Islet of Langerhans (tissue), 1 donor: ENCODE data around the gene PRDM16.

ENCODE experiments used
- FAIRE-seq: peaks from one replicate; lab custom pipeline; 2011; peaks lifted over from hg19 to GRCh38; lab: Jason Lieb, UNC

Gene PRDM16

DNA sequence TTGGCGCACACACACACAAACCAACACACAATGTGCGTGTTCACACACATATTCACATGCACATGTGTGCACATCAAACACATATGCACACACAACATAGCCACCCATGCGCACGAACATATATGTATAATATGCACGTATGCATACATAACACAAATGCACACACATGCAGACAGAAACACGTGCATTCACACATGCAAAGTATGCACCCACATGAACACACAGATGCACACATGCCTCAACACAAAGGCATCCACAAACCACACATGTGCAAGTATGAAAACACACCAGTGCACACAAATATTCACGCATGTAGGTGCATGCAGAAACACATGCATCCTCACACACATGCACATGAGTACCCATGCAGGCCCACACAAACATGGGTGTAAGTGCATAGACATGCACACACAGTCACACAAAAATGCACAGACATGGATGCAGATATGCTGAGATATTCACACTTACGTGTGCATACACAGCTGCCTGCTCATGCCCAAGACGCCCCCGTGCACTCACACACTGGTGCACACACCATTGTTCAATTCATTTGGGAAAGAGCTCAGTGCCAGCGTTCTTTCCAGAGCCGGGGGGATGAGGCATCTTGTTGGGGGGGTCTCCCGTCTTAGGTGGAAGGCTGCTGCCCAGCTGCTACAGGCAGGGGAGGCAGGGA is 332.7 kb downstream of the PRDM16 start:
- no peak for FAIRE-seq

DNA sequence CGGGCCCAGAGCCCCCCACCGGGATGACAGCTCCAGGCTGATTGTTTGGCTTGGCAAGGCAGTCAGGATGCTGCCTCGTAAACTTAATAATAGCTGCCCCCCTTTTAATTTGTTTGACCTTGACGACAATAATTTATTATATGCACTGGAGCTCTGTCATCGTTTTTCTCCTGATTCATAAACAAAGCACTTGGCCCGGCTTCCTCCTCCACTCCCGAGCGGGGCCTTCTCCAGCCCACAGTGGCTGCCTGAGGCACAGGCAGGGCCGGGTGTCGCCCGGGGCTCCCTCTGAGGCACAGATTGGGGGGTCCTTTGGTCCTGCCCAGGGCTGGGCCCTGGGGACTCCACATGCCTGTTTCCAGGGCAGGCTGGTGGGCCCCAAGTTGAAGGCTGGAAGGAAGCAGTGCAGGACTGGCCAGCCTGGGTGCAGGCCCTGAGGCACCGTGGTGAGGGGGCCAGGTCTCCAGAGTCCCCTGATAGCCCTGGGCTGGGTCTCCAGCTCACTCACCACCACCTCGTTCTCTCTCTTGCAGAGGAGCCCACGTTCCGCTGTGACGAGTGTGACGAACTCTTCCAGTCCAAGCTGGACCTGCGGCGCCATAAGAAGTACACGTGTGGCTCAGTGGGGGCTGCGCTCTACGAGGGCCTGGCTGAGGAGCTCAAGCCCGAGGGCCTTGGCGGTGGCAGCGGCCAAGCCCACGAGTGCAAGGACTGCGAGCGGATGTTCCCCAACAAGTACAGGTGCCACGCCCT is 333.4 kb downstream of the PRDM16 start:
- FAIRE-seq: no peak

DNA sequence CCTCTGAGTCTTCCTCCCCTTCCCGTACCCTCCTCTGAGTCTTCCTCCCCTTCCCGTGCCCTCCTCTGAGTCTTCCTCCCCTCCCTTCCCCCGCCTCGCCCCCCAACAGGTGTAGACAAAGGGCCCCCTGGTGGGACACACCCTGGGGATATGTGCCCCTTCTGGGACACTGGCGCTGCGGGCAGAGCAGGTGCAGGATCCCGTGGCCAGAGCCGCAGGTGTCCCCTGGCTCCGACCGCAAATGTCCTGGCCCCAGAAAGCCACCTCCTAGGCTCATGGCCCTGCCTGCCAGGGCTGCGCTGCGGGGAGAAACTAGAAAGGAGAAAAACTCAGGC is 334.0 kb downstream of the PRDM16 start:
- no peak for FAIRE-seq

DNA sequence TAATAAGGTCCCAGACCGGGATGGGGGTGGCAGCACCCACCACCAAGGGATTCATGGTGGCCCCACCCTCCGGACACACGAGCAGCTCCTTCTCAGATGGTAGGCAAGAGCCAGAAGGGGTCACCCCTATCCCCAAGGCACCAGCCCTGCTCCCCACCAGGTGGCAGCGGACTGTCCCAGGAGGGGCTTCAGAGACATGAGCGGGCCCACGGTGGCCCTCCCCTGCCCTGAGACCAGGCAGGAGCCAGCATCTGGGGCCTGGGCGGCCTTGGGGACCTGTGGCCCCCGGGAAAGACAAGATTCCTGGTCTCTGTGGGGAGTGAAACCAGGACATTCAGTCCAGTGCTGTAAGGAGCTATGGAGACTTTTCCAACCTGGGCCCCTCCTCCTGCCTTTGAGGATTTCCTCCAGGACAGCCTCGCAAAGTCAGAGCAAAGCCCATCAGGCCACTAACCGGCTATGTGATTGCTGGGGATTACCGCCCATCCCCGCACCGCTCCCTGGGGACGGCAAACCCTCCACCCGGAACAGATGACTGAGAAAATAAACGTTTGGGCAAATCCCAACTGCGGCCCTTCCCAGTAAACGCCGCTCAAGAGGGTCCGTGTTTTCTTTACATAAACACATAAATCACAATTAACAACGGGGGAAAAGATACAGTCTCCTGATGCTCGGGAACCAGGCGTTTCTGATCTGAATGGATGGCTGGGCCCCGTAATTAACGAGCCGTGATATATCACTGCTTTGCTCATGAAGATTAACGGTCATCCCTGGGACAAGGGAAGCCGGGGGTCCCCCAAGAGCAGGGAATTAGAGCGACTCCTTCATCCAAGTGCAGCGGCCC is 334.6 kb downstream of the PRDM16 start:
- FAIRE-seq: no peak

DNA sequence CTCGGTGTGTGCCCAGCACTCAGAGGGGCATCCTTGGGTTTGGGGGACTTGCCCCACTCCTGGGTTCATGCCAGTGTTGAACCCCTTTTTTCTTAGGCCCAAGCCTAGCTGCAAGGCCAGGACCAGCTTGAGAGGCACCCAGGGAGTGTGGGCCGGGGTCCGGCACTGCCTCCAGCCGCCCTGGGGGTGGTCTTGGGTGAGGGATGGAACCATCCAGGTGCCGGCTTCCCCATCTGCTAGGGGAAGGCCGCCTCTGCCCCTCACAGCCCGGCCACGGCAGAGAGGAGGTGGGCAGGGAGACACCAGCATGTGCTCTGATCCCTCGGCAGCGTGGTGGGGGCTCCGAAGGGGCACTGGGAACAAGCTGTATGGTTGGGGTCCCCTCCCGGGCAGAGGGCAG is 335.3 kb downstream of the PRDM16 start:
- FAIRE-seq: no peak

DNA sequence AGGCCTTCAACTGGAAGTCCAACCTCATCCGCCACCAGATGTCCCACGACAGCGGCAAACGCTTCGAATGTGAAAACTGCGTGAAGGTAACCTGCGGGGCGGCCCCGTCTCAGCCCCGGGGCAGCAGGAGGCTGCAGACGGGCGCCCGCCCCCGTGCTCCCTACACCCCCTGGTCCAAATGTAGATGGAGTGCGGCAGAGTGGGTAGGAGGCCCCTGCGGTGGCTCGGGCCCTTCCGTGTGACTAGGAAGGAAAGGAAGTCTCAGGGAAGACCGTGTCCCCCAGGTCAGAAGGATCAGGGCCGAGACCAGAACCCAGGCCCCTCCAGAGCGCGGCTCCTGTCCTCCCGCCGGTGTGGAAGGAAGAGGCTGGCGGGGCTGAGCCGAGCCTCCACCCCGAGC is 335.8 kb downstream of the PRDM16 start:
- FAIRE-seq: no peak

DNA sequence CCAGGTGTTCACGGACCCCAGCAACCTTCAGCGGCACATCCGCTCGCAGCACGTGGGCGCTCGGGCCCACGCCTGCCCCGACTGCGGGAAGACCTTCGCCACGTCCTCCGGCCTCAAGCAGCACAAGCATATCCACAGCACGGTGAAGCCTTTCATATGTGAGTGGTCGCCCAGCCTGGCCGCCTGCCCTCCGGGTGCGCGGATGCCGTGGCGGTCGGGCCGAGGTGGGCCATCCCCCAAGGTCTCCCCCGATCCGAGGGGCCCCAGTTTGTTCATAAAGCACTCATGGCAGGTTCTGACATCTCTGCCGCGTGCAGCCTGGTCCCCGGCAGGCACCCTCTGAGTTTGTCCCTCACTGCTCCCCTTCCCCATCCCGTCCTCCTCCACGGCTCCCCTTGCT is 336.5 kb downstream of the PRDM16 start:
- no peak for FAIRE-seq

DNA sequence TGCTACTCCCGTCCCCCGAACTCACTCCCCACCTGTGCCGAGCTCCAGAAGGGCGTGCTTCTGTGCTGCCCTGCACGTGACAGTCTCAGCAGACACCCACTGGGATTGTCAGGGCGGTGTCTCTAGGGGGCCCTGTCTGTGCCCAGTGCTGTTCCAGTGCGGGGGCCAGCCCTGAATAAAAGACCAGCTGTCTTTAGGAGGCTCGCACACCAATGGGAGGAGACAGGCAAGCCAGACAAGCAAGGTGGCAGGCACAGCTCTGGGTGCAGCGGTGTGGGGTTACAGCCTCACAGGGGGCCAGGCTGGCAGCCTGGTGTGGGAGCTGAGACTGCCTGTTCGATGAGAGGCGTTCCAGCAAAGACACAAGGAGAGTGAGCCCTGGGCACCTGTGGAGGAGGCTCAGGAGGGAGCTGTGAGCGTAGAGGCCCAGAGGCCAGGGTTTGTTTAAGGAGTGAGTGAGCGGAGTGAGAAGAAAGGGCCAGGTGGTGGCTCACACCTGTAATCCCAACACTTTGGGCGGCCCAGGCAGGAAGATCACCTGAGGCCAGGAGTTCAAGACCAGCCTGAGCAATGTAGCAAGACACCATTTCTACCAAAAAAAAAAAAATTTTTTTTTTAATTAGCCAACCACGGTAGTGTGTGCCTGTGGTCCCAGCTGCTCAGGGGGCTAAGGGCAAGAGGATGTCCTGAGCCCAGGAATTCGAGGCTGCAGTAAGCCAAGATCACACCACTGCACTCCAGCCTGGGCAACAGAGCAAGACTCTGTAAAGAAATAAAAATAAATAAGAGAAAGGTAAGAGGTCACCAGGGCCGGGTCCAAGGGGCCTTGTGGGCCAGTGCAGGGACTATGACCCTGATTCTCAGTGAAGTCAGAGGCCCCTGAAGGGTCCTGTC is 337.2 kb downstream of the PRDM16 start:
- no peak for FAIRE-seq

DNA sequence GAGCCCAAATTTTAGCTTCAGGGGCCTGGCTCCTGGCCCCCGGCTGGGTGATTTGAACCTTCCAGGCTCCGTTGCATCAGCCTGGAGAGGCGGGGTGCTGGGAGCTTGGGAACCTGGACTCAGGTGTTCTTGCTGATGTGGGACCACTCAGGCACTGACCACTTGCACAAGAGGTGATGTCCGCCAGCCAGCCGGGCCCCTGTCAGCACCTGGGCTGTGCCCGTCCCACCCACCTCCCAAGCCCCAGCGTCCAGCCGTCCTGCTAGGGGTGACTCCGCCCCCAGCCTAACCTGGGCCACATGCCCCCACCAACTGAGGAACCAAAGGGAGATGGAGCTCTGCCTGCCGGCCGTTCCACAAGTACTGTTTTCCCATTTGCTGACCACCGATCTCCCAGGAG is 338.0 kb downstream of the PRDM16 start:
- FAIRE-seq: no peak

DNA sequence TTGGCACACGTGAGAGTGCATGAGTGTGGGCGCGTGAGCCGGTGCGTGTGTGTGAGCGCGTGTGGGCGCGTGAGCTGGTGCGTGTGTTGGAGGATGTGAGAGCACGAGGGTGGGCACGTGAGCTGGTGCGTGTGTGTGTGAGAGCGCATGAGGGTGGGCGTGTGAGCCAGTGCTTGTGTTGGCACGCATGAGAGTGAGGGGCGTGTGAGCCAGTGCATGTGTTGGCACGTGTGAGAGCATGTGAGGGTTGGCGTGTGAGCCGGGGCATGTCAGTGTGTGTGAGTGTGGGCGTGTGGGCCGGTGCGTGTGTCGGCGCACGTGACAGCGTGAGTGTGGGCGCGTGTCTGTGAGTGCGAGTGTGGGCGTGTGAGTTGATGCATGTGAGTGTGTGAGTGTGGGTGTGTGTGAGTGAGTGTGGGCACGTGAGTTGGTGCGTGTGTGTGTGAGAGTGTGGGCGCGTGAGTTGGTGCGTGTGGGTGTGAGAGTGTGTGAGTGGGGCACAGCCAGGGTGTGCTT is 339.8 kb downstream of the PRDM16 start:
- FAIRE-seq: no peak

DNA sequence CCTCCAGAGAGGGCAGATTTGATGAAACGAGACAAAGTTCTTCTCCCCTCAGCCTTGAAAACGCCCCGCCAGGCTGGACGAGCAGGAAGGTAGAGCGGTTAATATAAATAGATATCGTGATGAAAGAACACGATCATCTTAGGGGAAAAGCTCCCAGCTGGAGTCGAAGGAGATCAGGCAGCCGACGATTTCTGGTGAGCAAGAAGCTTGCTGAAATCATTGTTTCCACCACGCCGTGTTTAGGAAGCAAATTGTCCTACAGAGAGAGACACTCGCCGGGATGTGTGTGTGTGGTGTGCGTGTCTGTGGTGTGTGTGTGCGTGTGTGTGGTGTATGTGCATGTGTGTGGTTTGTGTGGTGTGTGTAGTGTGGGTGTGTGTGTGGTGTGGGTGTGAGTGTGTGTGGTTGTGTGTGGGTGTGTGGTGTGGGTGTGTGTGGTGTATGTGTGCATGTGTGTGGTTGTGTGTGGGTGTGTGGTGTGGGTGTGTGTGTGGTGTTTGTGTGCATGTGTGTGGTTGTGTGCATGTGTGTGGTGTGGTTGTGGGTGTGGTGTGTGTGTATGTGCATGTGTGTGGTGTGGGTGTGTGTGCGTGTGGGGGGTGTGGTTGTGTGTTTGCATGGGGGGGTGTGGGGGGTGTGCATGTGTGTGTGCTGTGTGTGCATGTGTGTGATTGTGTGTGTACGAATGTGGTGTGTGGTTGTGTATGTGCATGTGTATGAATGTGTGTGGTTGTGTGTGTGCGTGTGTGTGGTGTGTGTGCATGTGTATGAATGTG is 340.6 kb downstream of the PRDM16 start:
- no peak for FAIRE-seq

DNA sequence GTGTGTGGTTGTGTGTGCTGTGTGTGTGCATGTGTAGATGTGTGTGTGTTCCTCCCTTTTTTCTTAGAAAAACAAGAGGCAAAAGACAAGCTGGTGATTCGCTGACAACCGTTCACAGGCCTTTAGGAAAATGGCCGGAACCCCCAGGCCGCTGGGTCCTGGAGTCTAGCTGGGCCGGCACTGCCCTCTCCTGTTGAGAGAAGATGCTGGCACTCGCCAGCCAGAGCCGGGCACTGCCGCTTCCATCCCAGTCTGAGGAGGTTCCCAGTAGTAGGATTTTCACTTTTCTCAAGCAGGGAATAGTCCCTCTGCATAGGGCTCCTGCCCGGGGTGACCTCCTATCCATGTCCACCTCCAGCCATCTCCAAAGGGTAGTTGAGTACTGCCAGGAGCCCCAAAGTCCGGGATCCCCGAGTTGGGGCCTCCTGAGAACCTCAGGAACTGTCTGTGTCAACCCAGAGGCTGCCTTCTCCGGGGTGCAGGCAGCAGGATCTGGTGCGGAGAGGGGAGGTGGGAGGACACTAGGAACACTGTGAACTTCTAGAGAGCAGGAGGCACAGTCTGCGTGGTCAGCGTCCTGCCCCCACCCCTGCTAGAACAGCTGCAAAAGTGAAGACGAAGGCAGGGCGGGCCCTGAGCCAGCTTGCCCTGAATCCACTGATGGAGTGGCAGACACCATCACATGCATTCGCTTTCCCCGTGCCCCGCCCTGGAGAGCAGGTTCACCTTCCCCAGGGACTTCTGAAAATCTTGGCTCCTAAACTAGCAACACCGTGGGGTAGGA is 341.3 kb downstream of the PRDM16 start:
- no peak for FAIRE-seq

DNA sequence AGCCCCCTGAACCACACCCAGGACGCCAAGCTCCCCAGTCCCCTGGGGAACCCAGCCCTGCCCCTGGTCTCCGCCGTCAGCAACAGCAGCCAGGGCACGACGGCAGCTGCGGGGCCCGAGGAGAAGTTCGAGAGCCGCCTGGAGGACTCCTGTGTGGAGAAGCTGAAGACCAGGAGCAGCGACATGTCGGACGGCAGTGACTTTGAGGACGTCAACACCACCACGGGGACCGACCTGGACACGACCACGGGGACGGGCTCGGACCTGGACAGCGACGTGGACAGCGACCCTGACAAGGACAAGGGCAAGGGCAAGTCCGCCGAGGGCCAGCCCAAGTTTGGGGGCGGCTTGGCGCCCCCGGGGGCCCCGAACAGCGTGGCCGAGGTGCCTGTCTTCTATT is 342.8 kb downstream of the PRDM16 start:
- FAIRE-seq: no peak

DNA sequence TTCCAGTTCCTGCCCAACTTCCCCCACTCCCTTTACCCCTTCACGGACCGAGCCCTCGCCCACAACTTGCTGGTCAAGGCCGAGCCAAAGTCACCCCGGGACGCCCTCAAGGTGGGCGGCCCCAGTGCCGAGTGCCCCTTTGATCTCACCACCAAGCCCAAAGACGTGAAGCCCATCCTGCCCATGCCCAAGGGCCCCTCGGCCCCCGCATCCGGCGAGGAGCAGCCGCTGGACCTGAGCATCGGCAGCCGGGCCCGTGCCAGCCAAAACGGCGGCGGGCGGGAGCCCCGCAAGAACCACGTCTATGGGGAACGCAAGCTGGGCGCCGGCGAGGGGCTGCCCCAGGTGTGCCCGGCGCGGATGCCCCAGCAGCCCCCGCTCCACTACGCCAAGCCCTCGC is 343.4 kb downstream of the PRDM16 start:
- FAIRE-seq: no peak

DNA sequence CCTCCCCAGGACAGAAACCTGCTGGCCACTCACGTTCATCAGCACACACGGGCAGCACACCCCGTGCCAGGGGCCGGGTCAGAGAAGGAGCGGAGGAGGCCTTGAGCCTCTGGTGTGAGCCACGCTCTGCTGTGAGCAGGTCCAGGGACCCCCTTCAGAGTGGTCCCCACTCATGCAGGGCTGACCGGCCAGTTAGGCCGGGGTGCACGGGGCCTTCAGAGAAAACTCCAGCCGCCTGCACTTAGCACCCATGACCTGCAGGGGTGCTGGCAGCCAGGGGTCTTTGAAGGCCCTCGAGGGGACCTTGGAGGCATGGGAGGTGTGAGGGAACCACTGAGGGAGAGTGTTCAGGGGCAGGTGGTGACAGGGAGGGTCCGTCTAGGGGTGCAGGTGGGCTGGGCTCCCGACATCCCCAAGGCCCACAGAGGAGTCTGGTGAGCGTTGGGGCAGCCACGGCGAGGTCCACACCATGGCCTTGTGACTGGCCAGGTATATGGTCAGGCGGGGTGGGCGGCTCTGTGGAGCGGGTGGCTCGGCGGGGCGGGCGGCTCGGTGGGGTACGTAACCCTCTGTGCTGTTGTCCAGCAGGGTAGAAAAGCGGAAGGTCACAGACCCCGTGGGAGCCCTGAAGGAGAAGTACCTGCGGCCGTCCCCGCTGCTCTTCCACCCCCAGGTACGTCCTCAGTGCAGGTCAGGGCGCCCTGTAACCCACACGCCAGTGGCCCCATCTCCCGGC is 345.1 kb downstream of the PRDM16 start:
- FAIRE-seq: no peak

DNA sequence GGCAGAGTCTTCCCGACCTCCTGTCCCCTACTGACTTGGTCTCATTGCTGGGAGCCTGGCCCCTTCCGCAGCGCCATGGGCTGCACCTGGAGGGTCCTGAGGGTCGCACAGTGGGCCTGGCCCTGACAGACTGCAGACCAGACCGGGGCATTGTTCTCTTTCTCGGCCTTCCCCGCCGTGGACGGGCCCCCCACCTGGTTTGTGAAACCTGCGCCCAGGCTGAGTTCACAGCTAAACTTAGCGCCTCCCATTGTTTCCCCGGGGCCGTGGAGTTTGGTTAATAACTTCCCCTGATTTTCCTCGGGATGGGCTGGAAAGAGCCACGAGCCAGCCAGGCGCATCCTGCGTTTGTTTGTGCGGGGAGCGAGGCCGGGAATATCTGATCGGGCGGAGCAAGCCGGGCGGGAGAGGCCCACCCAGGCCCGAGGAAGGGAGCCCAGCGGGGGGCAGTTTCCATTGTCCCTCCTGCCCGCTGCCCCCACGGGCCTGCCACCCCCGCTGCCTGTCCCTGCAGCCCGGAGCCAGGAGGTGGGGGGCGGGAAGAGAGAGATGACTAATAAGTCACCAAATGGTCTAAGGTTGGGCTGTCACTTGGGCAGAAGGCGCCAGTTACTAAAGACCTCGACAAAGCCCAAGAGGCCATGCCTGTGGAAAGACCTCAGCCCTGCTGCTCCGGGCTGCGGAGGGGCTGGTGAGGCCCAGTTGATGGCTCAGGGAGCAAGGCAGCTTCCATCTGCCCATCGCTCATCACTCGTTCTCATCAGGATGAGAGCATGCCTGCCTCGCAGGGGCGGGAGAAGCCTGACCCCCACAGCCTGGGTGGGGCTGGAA is 346.5 kb downstream of the PRDM16 start:
- no peak for FAIRE-seq

DNA sequence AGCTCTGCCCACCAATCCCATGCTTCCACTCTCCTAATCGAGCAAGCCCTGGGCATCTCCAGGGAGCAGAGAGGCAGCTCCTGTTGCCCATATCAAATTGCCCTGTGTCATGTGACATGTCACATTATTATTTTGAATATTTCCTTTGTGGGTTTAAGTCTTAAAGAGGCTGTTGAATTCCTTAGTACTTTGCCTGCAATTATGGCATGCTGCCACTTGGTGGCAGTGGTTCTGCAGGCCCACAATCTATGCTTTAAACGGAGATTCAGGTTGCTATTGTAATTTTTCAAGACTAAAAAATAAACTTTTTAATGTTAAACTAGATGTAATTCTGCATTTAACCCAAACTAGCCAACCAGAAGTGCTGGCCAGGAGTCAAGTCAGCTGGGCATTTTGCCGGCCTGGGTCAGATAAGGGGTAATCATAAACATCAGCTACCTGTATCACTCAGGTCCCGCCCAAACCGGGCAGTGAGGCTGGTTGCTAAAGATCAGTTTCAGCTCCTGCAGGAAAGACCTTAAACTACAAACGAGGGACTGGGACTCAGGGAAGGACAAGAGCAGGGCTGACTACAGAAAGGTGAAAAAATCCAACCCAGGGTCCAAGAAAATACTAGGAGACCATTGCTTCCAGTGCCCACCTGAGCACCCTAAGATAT is 348.2 kb downstream of the PRDM16 start:
- FAIRE-seq: no peak

DNA sequence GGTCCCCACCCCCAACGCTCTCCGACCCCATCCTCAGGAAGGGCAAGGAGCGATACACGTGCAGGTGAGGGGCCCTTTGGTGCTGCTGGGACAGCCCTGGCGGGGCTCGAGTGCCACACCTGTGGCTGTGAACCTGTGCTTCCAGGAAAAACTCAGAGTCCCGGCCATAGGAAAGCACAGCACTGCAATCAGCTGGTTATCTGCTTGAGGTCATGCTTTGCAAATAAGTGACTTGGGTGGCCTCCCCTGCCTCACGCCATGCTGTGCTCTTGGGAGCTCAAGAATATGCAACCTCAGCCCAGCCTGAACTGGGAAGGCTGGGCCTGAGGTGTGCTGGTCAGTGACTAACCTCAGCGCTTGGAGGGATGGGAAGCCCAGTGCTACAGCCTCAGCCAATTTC is 348.9 kb downstream of the PRDM16 start:
- no peak for FAIRE-seq
